Measurements from ENCODE around the gene GAB4. TPM values are rescaled to one million over a fixed set of nuclear protein-coding genes. Genes with fewer than 3 reads are reported as not detected.

GAB4 gene
- total and polyA plus RNA-seq, 8 donors, result not detected

DNA sequence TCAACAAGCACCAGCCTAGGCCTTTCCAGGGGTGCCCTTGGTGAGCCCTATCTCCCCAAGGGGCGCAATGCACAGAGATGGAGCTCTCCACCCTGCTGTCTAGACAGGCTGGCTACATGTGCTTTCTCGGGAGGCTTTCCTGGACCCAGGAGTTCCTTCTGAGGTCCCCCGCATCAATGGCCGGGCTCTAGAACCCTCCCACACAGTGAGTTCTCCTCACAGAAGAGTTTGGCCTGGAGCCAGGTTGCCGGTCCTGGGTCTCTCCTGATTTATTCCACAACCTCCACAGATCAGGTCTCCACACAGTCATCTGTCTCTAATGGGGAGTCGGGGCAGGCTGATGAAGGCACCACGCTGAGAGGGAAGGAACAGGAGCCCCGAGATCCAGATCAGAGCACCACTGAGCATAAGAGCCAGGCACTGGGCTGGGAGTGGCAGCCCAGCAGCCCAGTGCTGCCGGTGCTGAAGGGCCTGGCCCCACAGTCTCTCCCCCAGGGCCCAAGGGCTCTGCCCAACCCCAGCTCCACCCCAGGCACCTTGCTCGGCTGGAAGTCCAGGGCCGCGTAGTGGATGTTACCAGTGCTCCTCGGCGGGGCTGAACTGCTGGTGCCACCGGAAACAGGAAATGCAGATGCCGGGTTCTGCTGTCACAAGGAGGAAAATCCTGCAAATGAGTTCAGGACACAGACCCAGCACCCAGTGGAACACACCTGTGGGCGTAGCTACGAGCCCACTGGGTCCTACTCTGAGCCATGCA lies 44.7 kb downstream of the GAB4 start:
- no peak overlapping the region for H3K4me3 ChIP-seq
- no peak for DNase-seq
- intact Hi-C loops (cut with DNase I; ENCODE audit: low total_unique reads), result no loop called here
- TF ChIP-seq CTCF (IDR thresholded peaks at IDR 0.05) (no peak), EP300 (IDR thresholded peaks at IDR 0.05) (no peak)
- no peaks in the 10 kb centered on the region for H3K4me1 ChIP-seq
- no peaks in the 10 kb centered on the region for H3K27me3 ChIP-seq
- H3K27ac ChIP-seq, result no peak overlapping the region
- no peaks in the 10 kb centered on the region for H3K36me3 ChIP-seq
- 70 to 83% (median 82%) methylated on average over 15 to 18 of the region's 18 CpGs for WGBS, 5 donors
- no peaks in the 10 kb centered on the region for H3K9me3 ChIP-seq

DNA sequence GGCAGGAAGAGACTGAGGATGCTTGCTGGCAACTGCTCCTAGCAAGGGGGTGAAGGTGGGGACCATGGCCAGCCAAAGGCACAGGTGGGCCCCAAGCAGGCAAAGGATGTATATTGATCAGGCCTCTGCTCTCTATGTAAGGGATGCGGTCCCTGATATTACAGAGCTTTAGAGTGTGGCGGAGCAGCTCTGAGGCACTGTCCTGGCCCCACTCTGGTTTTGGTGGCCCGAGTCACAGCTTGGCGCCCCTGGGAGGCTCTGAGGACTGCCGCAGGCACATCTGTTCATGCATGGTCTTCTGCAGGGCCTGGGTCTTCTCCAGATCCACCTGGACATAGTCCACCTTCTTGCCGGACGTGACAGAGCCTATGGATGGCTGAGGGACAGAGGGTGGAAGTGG lies 45.5 kb downstream of the GAB4 start:
- 82 to 100% (median 90%) methylated on average over 2 to 7 of the region's 7 CpGs for WGBS, 5 donors
- Histone ChIP-seq H3K27me3 (no peaks in the 10 kb centered on the region), H3K36me3 (no peaks in the 10 kb centered on the region), H3K9me3 (no peaks in the 10 kb centered on the region), H3K4me3 (no peak overlapping the region), H3K27ac (no peak overlapping the region), H3K4me1 (no peaks in the 10 kb centered on the region)
- DNase-seq, result no peak
- TF ChIP-seq POLR2A (IDR thresholded peaks at IDR 0.05) (no peak), CTCF (IDR thresholded peaks at IDR 0.05) (no peak)
- intact Hi-C loops (cut with DNase I; ENCODE audit: low total_unique reads), result no loop called here

GRCh38 chr22:16961477-16962186 lies 46.4 kb downstream of the GAB4 start:
- DNase-seq, result no peak
- Histone ChIP-seq H3K27ac (no peak overlapping the region), H3K27me3 (no peaks in the 10 kb centered on the region), H3K9me3 (no peaks in the 10 kb centered on the region), H3K4me3 (no peak overlapping the region), H3K4me1 (no peaks in the 10 kb centered on the region), H3K36me3 (no peaks in the 10 kb centered on the region)
- 75 to 81% (median 79%) methylated on average over 14 of the region's 14 CpGs for WGBS, 5 donors
- no peak for TF ChIP-seq EP300 (IDR thresholded peaks at IDR 0.05)
- no peak for TF ChIP-seq POLR2AphosphoS5 (IDR thresholded peaks at IDR 0.05)
- TF ChIP-seq CTCF (IDR thresholded peaks at IDR 0.05), result no peak
- no peak for TF ChIP-seq POLR2A (IDR thresholded peaks at IDR 0.05)
- intact Hi-C loops (cut with DNase I; ENCODE audit: low total_unique reads), result no loop called here

GRCh38 chr22:16960884-16961249 lies 47.2 kb downstream of the GAB4 start:
- Histone ChIP-seq H3K4me1 (no peaks in the 10 kb centered on the region), H3K27ac (no peak overlapping the region), H3K36me3 (no peaks in the 10 kb centered on the region), H3K9me3 (no peaks in the 10 kb centered on the region), H3K27me3 (no peaks in the 10 kb centered on the region), H3K4me3 (no peak overlapping the region)
- WGBS, 5 donors, result 66 to 76% (median 71%) methylated on average over 4 of the region's 4 CpGs
- intact Hi-C loops (cut with DNase I; ENCODE audit: low total_unique reads), result no loop called here
- no peak for DNase-seq
- TF ChIP-seq EP300 (IDR thresholded peaks at IDR 0.05) (no peak), CTCF (IDR thresholded peaks at IDR 0.05) (no peak), POLR2A (IDR thresholded peaks at IDR 0.05) (no peak), POLR2AphosphoS5 (IDR thresholded peaks at IDR 0.05) (no peak)

Measured in stomach (tissue), 9 donors.